Sigmoid colon (tissue), 7 donors: ENCODE measurements around the gene LIMS2. TPM values are rescaled to one million over a fixed set of nuclear protein-coding genes. Genes with fewer than 3 reads are reported as not detected.

Source experiments
- DNase-seq: peaks from one replicate; pipeline ENCODE4 v3.0.0-alpha.2; 2019
- H3K27ac ChIP-seq, 4 donors: fragments of 200-600 bp; sonication (generic); one replicate each; pipeline ENCODE4 v1.5.1; 2016 to 2019; ENCODE audit warnings: mild to moderate bottlenecking in 1 of 4
- H3K27me3 ChIP-seq, 3 donors: fragments of 200-600 bp; sonication (generic); one replicate each; pipeline ENCODE4 v1.5.1; 2019; ENCODE audit warnings: mild to moderate bottlenecking in 1 of 3
- H3K36me3 ChIP-seq, 4 donors: fragments of 200-600 bp; sonication (generic); one replicate each; pipeline ENCODE4 v1.5.1; 2016 to 2019
- H3K4me1 ChIP-seq, 4 donors: fragments of 200-600 bp; sonication (generic); one replicate each; pipeline ENCODE4 v1.5.1; 2017 to 2019
- H3K4me3 ChIP-seq, 4 donors: fragments of 200-600 bp; sonication (generic); one replicate each; pipeline ENCODE4 v1.5.1; 2017 to 2019; ENCODE audit warnings: mild to moderate bottlenecking in 2 of 4, moderate library complexity in 1 of 4
- H3K9me3 ChIP-seq, 4 donors: fragments of 200-600 bp in 3 of 4; sonication (generic) in 3 of 4; one replicate each; pipeline versions ENCODE4 v1.5.1 to v1.6.1; 2013 to 2019
- EP300 ChIP-seq, 4 donors: sonication (generic); formaldehyde crosslinking; IDR thresholded peaks; one replicate each; pipeline ENCODE4 v1.6.1; 2017; ENCODE audit warnings: antibody characterized with exemption in 4 of 4
- POLR2A ChIP-seq, 2 donors: fragments of 450-650 bp; IDR thresholded peaks; one replicate each; pipeline ENCODE4 v1.6.1; 2016; ENCODE audit warnings: antibody characterized with exemption in 2 of 2, mild to moderate bottlenecking in 2 of 2, moderate library complexity in 2 of 2
- POLR2AphosphoS5 ChIP-seq, 4 donors: sonication (generic); formaldehyde crosslinking; IDR thresholded peaks; one replicate each; pipeline ENCODE4 v1.6.1; 2017; ENCODE audit warnings: antibody characterized with exemption in 4 of 4
- WGBS, 2 donors: extraction: QIAGEN DNeasy Blood & Tissue Kit; methylation state at CpG; one replicate each; pipeline ENCODE4 v1.1.7; 2013; 5-methylcytosine and 5-hydroxymethylcytosine counted together
- intact Hi-C: fragments of 100-400 bp; cut with DNase I; formaldehyde crosslinking; loops from one replicate; pipeline ENCODE4 v1.15.1; 2023
- polyA plus RNA-seq, 3 donors: library from polyadenylated mRNA; stranded (reverse); fragments of 200-250 nt; gene quantifications; one replicate each; pipeline ENCODE4 v1.2.3, GENCODE V29; 2013
- total RNA-seq, 4 donors: library from RNA; depleted of rRNA; stranded (reverse); fragments of >200 nt; gene quantifications; one replicate each; pipeline ENCODE4 v1.1.0, GENCODE V29; 2016
- TF ChIP-seq, protein P1 (sequence below), 4 experiments: fragments of 450-650 bp in 3 of 4; fragments of 200-600 bp in 1 of 4; IDR thresholded peaks; one replicate each; pipeline ENCODE4 v1.5.1; 2016 to 2019; ENCODE audit warnings: antibody characterized with exemption in 4 of 4, mild to moderate bottlenecking in 3 of 4, moderate library complexity in 2 of 4
- donor health status: healthy with polysubstance abuse.
- donor health status: Bipolar disorder and iron deficiency.
- donor health status: healthy.

LIMS2 gene
- total and polyA plus RNA-seq, 7 donors, result 3.2 to 357 (median 125) TPM

DNA sequence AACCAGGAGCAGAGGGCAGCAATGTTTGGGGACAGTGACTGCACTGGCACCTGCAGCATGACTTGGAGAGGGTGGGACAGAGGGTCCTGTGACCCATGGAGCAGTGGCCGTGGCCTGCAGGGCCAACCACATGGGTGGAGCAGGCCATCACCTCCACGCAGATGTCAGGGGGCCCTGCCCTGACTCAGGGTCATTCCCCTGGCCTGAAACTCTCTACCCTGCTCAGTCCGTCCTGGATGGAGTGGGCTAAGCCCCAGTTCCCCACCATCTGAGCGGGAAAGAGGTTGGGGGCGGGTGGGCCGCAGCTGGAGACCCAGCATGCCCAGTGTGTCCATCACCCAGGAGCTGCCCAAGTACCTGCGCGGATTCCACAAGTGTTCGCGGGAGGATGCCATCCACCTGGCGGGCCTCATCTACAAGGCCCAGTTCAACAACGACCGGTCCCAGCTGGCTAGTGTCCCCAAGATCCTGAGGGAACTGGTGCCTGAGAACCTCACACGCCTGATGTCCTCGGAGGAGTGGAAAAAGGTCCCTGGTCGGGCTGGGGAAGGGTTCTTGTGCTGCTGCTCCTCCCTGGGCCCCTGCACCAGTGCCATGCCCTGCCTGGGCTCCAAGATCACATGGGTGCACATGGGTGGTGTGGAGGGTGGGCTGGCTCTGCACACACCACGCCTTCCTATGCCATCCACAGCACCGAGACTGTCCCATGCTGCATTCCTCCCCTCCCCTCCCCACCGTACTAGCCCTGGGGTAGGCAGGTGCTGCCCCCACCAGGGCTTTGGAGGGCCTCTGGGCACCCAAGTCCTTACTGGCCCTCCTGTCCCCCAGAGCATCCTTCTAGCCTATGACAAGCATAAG is 39.7 kb downstream of the LIMS2 start:
- Histone ChIP-seq H3K36me3 (peaks cover 19 to 29% (median 22%) of the 10 kb centered on the region in 4 donors), H3K27me3 (no peaks in the 10 kb centered on the region), H3K9me3 (no peaks in the 10 kb centered on the region), H3K27ac (peak overlapping the region; percentile 85 to 97 (median 92)), H3K4me3 (no peak overlapping the region), H3K4me1 (peaks cover 0 to 93% (median 81%) of the 10 kb centered on the region in 4 donors)
- WGBS, 2 donors, result 93% methylated on average over 19 of the region's 19 CpGs
- TF ChIP-seq POLR2AphosphoS5 (IDR thresholded peaks at IDR 0.05) (peak in 3 of 4 donors; percentile 26 to 70 (median 63)), EP300 (IDR thresholded peaks at IDR 0.05) (no peak), POLR2A (IDR thresholded peaks at IDR 0.05) (no peak)
- TF ChIP-seq, protein P1, sequence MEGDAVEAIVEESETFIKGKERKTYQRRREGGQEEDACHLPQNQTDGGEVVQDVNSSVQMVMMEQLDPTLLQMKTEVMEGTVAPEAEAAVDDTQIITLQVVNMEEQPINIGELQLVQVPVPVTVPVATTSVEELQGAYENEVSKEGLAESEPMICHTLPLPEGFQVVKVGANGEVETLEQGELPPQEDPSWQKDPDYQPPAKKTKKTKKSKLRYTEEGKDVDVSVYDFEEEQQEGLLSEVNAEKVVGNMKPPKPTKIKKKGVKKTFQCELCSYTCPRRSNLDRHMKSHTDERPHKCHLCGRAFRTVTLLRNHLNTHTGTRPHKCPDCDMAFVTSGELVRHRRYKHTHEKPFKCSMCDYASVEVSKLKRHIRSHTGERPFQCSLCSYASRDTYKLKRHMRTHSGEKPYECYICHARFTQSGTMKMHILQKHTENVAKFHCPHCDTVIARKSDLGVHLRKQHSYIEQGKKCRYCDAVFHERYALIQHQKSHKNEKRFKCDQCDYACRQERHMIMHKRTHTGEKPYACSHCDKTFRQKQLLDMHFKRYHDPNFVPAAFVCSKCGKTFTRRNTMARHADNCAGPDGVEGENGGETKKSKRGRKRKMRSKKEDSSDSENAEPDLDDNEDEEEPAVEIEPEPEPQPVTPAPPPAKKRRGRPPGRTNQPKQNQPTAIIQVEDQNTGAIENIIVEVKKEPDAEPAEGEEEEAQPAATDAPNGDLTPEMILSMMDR (IDR thresholded peaks at IDR 0.05), result no peak
- intact Hi-C loops, result loop anchor here (2.0 to 10.0 kb wide), 2 partner anchors 13 to 49 kb away; no protein-coding TSS in a partner anchor
- DNase-seq, result no peak

DNA sequence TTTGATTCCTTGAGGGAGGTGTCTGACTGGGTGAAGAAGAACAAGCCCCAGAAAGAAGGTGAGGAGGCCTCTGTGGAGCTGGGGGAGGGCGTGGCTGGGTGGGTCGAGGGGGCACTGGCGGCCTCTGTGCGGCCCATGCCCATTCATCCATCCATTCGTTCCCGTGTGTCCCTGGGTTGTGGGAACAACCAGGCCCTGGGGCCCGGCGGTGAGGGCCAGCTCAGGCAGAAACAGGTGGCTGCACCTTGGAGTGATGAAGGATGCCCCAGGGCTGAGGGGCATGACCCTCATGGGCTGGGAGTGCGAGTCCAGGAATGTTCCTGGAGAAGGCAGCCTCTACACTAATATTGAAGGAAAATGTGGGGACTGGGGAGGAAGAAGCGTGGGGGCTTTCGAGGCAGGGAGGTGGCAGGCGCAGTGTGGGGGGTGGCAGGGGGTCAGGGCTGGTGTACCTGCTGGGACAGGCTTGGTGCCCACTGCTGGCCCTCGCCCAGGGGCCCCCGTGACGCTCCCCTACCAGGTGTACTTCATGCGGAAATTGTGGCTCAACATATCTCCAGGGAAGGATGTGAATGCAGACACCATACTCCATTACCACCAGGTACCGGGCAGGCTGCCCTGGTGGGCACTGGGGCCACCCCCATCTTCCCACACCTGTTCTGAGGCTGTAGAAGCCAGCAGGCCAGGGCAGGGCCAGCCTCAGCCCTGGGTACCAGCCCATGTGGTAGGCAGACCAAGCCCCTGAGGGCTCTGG is 40.5 kb downstream of the LIMS2 start:
- Histone ChIP-seq H3K9me3 (no peaks in the 10 kb centered on the region), H3K27me3 (no peaks in the 10 kb centered on the region), H3K4me3 (no peak overlapping the region), H3K27ac (peak overlapping the region; percentile 49 to 97 (median 92)), H3K36me3 (peaks cover 13 to 21% (median 15%) of the 10 kb centered on the region in 4 donors), H3K4me1 (peaks cover 0 to 88% (median 80%) of the 10 kb centered on the region in 4 donors)
- WGBS, 2 donors, result 91 to 92% methylated on average over 17 of the region's 17 CpGs
- intact Hi-C loops, result loop anchor here (2.0 to 10.0 kb wide), 2 partner anchors 14 to 50 kb away; no protein-coding TSS in a partner anchor
- peak; percentile 69 for DNase-seq
- peak in 3 of 4 donors; percentile 10 to 20 (median 19) for TF ChIP-seq POLR2AphosphoS5 (IDR thresholded peaks at IDR 0.05)
- TF ChIP-seq POLR2A (IDR thresholded peaks at IDR 0.05), result no peak
- no peak for TF ChIP-seq EP300 (IDR thresholded peaks at IDR 0.05)
- TF ChIP-seq, protein P1 (IDR thresholded peaks at IDR 0.05), result no peak

DNA sequence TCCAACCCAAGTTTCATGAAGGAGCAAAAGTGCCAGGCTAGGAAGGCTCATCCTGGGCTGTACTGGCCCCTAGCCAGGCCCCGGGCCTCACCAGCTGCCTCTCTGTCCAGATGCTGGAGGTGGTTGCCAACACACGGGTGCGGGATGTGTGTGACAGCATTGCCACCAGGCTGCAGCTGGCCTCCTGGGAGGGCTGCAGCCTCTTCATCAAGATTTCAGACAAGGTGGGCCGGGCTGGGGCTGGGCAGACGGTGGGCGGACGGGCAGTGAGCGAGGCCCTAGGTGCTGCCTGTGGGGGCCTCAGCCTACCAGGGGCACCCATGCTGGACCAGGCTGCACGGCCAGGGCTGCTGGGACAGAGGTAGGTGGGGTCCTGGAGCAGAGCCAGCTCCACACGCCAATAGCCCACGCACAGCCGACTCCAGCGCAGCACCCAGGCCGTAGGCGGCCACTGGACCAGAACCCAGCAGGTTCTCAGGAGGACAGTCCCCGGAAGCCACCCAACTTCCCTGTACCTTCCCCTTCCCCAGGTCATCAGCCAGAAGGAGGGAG is 41.2 kb downstream of the LIMS2 start:
- Histone ChIP-seq H3K36me3 (peaks cover 7 to 15% (median 8%) of the 10 kb centered on the region in 4 donors), H3K27ac (peak overlapping the region; percentile 49 to 97 (median 92)), H3K4me3 (no peak overlapping the region), H3K9me3 (no peaks in the 10 kb centered on the region), H3K27me3 (no peaks in the 10 kb centered on the region), H3K4me1 (peaks cover 0 to 88% (median 79%) of the 10 kb centered on the region in 4 donors)
- peak; percentile 83 for DNase-seq
- WGBS, 2 donors, result 75 to 86% methylated on average over 16 of the region's 16 CpGs
- peak in 2 of 4 donors; percentile 71 to 75 for TF ChIP-seq POLR2AphosphoS5 (IDR thresholded peaks at IDR 0.05)
- TF ChIP-seq, protein P1 (IDR thresholded peaks at IDR 0.05), result no peak
- intact Hi-C loops, result loop anchor here (2.0 to 10.0 kb wide), 2 partner anchors 15 to 51 kb away; no protein-coding TSS in a partner anchor

DNA sequence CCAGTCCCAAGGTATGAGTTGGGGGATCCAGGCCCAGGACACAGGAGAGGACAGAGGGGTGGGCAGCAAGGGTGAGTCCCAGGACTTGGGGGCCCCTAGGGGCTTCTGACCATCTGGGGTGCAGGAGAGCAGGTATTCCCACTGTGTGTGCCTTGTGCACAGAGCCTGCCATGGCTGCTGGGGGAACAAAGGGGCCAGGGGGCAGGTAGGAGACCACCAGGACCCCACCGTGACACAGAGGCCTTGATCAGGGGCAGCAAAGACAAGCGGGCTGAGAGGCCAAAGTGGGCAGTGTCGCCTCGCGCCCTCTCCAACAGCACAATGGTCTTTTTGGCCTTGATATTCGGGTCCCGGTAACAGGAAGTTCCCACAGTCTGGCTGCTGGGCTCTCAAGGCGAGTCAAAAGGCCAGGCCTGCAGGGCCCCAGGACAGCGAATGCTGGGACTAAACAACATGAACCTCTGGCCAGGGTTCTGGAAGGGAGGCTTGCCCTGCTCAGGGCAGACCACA is 41.7 kb downstream of the LIMS2 start:
- intact Hi-C loops, result loop anchor here (2.0 to 10.0 kb wide), 2 partner anchors 15 to 51 kb away; no protein-coding TSS in a partner anchor
- WGBS, 2 donors, result 82 to 91% methylated on average over 9 of the region's 9 CpGs
- Histone ChIP-seq H3K4me1 (peaks cover 0 to 90% (median 80%) of the 10 kb centered on the region in 4 donors), H3K9me3 (no peaks in the 10 kb centered on the region), H3K36me3 (peaks cover 2 to 9% (median 3%) of the 10 kb centered on the region in 4 donors), H3K27me3 (no peaks in the 10 kb centered on the region), H3K27ac (peak overlapping the region; percentile 49 to 97 (median 92)), H3K4me3 (no peak overlapping the region)
- peak; percentile 67 for DNase-seq
- no peak for TF ChIP-seq POLR2A (IDR thresholded peaks at IDR 0.05)
- TF ChIP-seq POLR2AphosphoS5 (IDR thresholded peaks at IDR 0.05), result peak in 1 of 4 donors; percentile 33
